Endodermal cell (in vitro differentiated cells): Measurements from ENCODE around the gene METTL16. TPM values are rescaled to one million over a fixed set of nuclear protein-coding genes. Genes with fewer than 3 reads are reported as not detected.

Experiments
- DNase-seq: peaks from one replicate; pipeline ENCODE4 v3.0.0-alpha.2; 2017
- H3K27ac ChIP-seq: 2 replicates; pipeline ENCODE4 v1.5.1; 2013; ENCODE audit warnings: mild to moderate bottlenecking, low read depth, low read length, moderate library complexity
- H3K27me3 ChIP-seq: 2 replicates; pipeline ENCODE4 v1.6.1; 2013; ENCODE audit warnings: mild to moderate bottlenecking, low read length, moderate library complexity; ENCODE audit not compliant: insufficient read depth, control insufficient read depth, poor library complexity, severe bottlenecking
- H3K36me3 ChIP-seq: 2 replicates; pipeline ENCODE4 v1.7.0; 2013; ENCODE audit warnings: mild to moderate bottlenecking, low read length, moderate library complexity; ENCODE audit not compliant: control insufficient read depth, insufficient read depth
- H3K4me1 ChIP-seq: one replicate; pipeline ENCODE4 v1.7.0; 2013; ENCODE audit warnings: low read length; ENCODE audit not compliant: control insufficient read depth, insufficient read depth
- H3K4me3 ChIP-seq: 2 replicates; pipeline ENCODE4 v1.5.1; 2013; ENCODE audit warnings: mild to moderate bottlenecking, low read length, moderate library complexity
- H3K9ac ChIP-seq: 2 replicates; pipeline ENCODE4 v1.6.1; 2013; ENCODE audit warnings: mild to moderate bottlenecking, low read length, moderate library complexity; ENCODE audit not compliant: poor library complexity, severe bottlenecking; ENCODE audit errors: extremely low read depth
- H3K9me3 ChIP-seq: 2 replicates; pipeline ENCODE4 v1.6.1; 2013; ENCODE audit warnings: mild to moderate bottlenecking, low read length, moderate library complexity; ENCODE audit not compliant: control insufficient read depth
- H3K27ac Mint-ChIP-seq: 2 replicates; pipeline ENCODE4 v1.8.0; 2020; ENCODE audit warnings: mixed read lengths
- H3K27me3 Mint-ChIP-seq: 2 replicates; pipeline ENCODE4 v1.8.0; 2021; ENCODE audit warnings: mild to moderate bottlenecking, mixed read lengths; ENCODE audit not compliant: insufficient read depth
- H3K36me3 Mint-ChIP-seq: 2 replicates; pipeline ENCODE4 v1.8.0; 2020; ENCODE audit warnings: low read depth, mixed read lengths
- H3K4me1 Mint-ChIP-seq: 2 replicates; pipeline ENCODE4 v1.8.0; 2020; ENCODE audit warnings: mixed read lengths
- H3K4me3 Mint-ChIP-seq: 2 replicates; pipeline ENCODE4 v1.8.0; 2020; ENCODE audit warnings: mild to moderate bottlenecking, moderate library complexity, mixed read lengths
- H3K9me3 Mint-ChIP-seq: 2 replicates; pipeline ENCODE4 v1.8.0; 2020; ENCODE audit warnings: mild to moderate bottlenecking, mixed read lengths
- CTCF ChIP-seq: fragments of 200-600 bp; sonication (generic); conservative IDR thresholded peaks from 2 replicates; pipeline ENCODE4 v1.5.0; 2021; ENCODE audit warnings: antibody characterized with exemption, mild to moderate bottlenecking
- WGBS, 2 experiments: methylation state at CpG; one replicate each; pipeline versions ENCODE4 v1.1.5 to v1.1.7; 2013; ENCODE audit warnings: missing lambda C conversion rate in 2 of 2, mixed read lengths in 1 of 2; ENCODE audit not compliant: insufficient coverage in 1 of 2, insufficient read length in 1 of 2; 5-methylcytosine and 5-hydroxymethylcytosine counted together
- total RNA-seq, 2 donors: library from RNA; stranded (reverse); fragmentation: NEBNext Ultra II Directional in 1 of 2; extraction: Animal tissue kit (Norgen Biotek cat#: 25700) in 1 of 2; gene quantifications; 2 replicates in 1 of 2; 3 replicates in 1 of 2; pipeline ENCODE4 v1.2.1, GENCODE V29; 2021

Gene METTL16
- total RNA-seq, 2 donors from 2014 or later = 51.5 to 59.6 TPM

- Mint-ChIP-seq H3K4me1 (peaks cover 7% of the 10 kb centered on the region), H3K27ac (no peak overlapping the region), H3K27me3 (no peaks in the 10 kb centered on the region), H3K4me3 (no peak overlapping the region), H3K9me3 (peaks cover 4% of the 10 kb centered on the region), H3K36me3 (peaks cover 78% of the 10 kb centered on the region)
- peaks cover 83% of the 10 kb centered on the region for H3K36me3 ChIP-seq
- H3K27ac ChIP-seq = no peak overlapping the region
- H3K27me3 ChIP-seq = no peaks in the 10 kb centered on the region
- peak; percentile 22 for DNase-seq
- no peaks in the 10 kb centered on the region for H3K4me1 ChIP-seq
- H3K9me3 ChIP-seq = peaks cover 17% of the 10 kb centered on the region
- peak; percentile 40 for TF ChIP-seq CTCF
- no peak overlapping the region for H3K9ac ChIP-seq
- 93 to 95% methylated on average over 8 to 9 of the region's 9 CpGs for WGBS, 2 experiments
- no peak overlapping the region for H3K4me3 ChIP-seq
Measured at GRCh38 chr17:2474371-2474770, 37.3 kb downstream of the METTL16 start.

GRCh38 chr17:2468270-2468669 lies 43.4 kb downstream of the METTL16 start:
- peaks cover 69% of the 10 kb centered on the region for H3K36me3 Mint-ChIP-seq
- no peak overlapping the region for H3K4me3 Mint-ChIP-seq
- no peaks in the 10 kb centered on the region for H3K27me3 Mint-ChIP-seq

GRCh38 chr17:2466931-2467330 lies 44.8 kb downstream of the METTL16 start:
- H3K4me3 Mint-ChIP-seq = no peak overlapping the region
- Histone ChIP-seq H3K4me1 (no peaks in the 10 kb centered on the region), H3K36me3 (peaks cover 78% of the 10 kb centered on the region), H3K9ac (no peak overlapping the region), H3K27me3 (no peaks in the 10 kb centered on the region), H3K9me3 (no peaks in the 10 kb centered on the region), H3K27ac (no peak overlapping the region), H3K4me3 (no peak overlapping the region)
- 93 to 94% methylated on average over 7 to 12 of the region's 12 CpGs for WGBS, 2 experiments
- H3K9me3 Mint-ChIP-seq = no peaks in the 10 kb centered on the region
- H3K27me3 Mint-ChIP-seq = no peaks in the 10 kb centered on the region
- H3K36me3 Mint-ChIP-seq = peaks cover 70% of the 10 kb centered on the region
- TF ChIP-seq CTCF = no peak
- no peaks in the 10 kb centered on the region for H3K4me1 Mint-ChIP-seq
- H3K27ac Mint-ChIP-seq = no peak overlapping the region
- DNase-seq = no peak

More at GRCh38 chr17:2468270-2468669, 43.4 kb downstream of the METTL16 start:
- H3K4me1 Mint-ChIP-seq = no peaks in the 10 kb centered on the region
- Histone ChIP-seq H3K36me3 (peaks cover 77% of the 10 kb centered on the region), H3K4me1 (no peaks in the 10 kb centered on the region), H3K27me3 (no peaks in the 10 kb centered on the region), H3K9ac (no peak overlapping the region), H3K9me3 (no peaks in the 10 kb centered on the region), H3K4me3 (no peak overlapping the region), H3K27ac (no peak overlapping the region)
- no peak for TF ChIP-seq CTCF
- no peak overlapping the region for H3K27ac Mint-ChIP-seq
- H3K9me3 Mint-ChIP-seq = no peaks in the 10 kb centered on the region
- 98 to 100% methylated on average over 1 to 4 of the region's 4 CpGs for WGBS, 2 experiments
- DNase-seq = no peak
